PC-3 (cell line): ENCODE data around the gene GLS. TPM values are rescaled to one million over a fixed set of nuclear protein-coding genes. Genes with fewer than 3 reads are reported as not detected.

Experiments
- ATAC-seq: fragments of 200-7000 bp; cut with Tn5 transposase; 2 replicates; pipeline ENCODE4 v1.9.1; 2020; ENCODE audit warnings: mild to moderate bottlenecking, moderate library complexity
- BruUV-seq: library from RNA; stranded (reverse); fragments of 400-500 nt; replicated peaks from 2 replicates; lab custom pipeline; 2021; lab: Mats Ljungman, UMichigan
- CTCF ChIA-PET: fragments of 300-600 bp; sonication (Branson Sonifier 250); formaldehyde crosslinking; loops from one replicate; lab custom pipeline; 2022; ENCODE audit warnings: antibody characterized with exemption; lab: Charles Lee
- POLR2A ChIA-PET: fragments of 300-600 bp; sonication (Branson Sonifier 250); formaldehyde crosslinking; loops from one replicate; lab custom pipeline; 2022; ENCODE audit warnings: antibody characterized with exemption; ENCODE audit not compliant: unreplicated experiment; lab: Charles Lee
- DNase-seq: peaks from one replicate; pipeline ENCODE4 v3.0.0-alpha.2; 2015
- H2AFZ ChIP-seq: fragments of 300-600 bp; sonication (generic); 2 replicates; pipeline ENCODE4 v1.6.0; 2016; ENCODE audit warnings: antibody characterized with exemption, low read length
- H3F3A ChIP-seq: fragments of 300-600 bp; sonication (generic); one replicate; pipeline ENCODE4 v1.6.0; 2017; ENCODE audit warnings: antibody characterized with exemption, low read length, control low read depth, mild to moderate bottlenecking; ENCODE audit not compliant: unreplicated experiment
- H3K27ac ChIP-seq: fragments of 300-600 bp; sonication (generic); 2 replicates; pipeline ENCODE4 v1.5.1; 2016; ENCODE audit warnings: mild to moderate bottlenecking, low read length
- H3K27me3 ChIP-seq: fragments of 300-600 bp; sonication (generic); 2 replicates; pipeline ENCODE4 v1.6.1; 2016; ENCODE audit warnings: low read length, mixed read lengths
- H3K36me3 ChIP-seq: fragments of 300-600 bp; sonication (generic); 2 replicates; pipeline ENCODE4 v1.6.1; 2016; ENCODE audit warnings: low read depth, mixed run types, low read length, mixed read lengths
- H3K4me1 ChIP-seq: fragments of 300-600 bp; sonication (generic); 2 replicates; pipeline ENCODE4 v1.5.1; 2016; ENCODE audit warnings: low read length; ENCODE audit not compliant: insufficient read depth
- H3K4me2 ChIP-seq: fragments of 300-600 bp; sonication (generic); 2 replicates; pipeline ENCODE4 v1.6.0; 2016; ENCODE audit warnings: low read length
- H3K4me3 ChIP-seq: fragments of 300-600 bp; sonication (generic); 2 replicates; pipeline ENCODE4 v1.5.1; 2016; ENCODE audit warnings: mild to moderate bottlenecking, low read length, mixed read lengths
- H3K79me2 ChIP-seq: fragments of 300-600 bp; sonication (generic); 2 replicates; pipeline ENCODE4 v1.6.1; 2017; ENCODE audit warnings: low read length, mixed read lengths
- H3K9ac ChIP-seq: fragments of 300-600 bp; sonication (generic); 2 replicates; pipeline ENCODE4 v1.6.0; 2016; ENCODE audit warnings: mild to moderate bottlenecking, low read length
- H3K9me2 ChIP-seq: fragments of 300-600 bp; sonication (generic); replicated peaks from 2 replicates; pipeline ENCODE4 v1.6.1; 2016; ENCODE audit warnings: mixed run types, low read length, mixed read lengths
- H3K9me3 ChIP-seq: fragments of 300-600 bp; sonication (generic); 2 replicates; pipeline ENCODE4 v1.6.1; 2016; ENCODE audit warnings: low read length, mixed read lengths
- H4K20me1 ChIP-seq: fragments of 300-600 bp; sonication (generic); 2 replicates; pipeline ENCODE4 v1.6.1; 2016; ENCODE audit warnings: low read length, mixed read lengths
- CTCF ChIP-seq: fragments of 300-600 bp; sonication (generic); conservative IDR thresholded peaks from 2 replicates; pipeline ENCODE4 v1.5.1; 2017; ENCODE audit warnings: antibody characterized with exemption, low read depth, mild to moderate bottlenecking, low read length
- EZH2 ChIP-seq: fragments of 300-600 bp; sonication (generic); IDR thresholded peaks from one replicate; pipeline ENCODE4 v1.6.1; 2017; ENCODE audit warnings: antibody characterized with exemption, mild to moderate bottlenecking, low read length; ENCODE audit not compliant: unreplicated experiment
- EZH2phosphoT487 ChIP-seq: fragments of 300-600 bp; sonication (generic); IDR thresholded peaks from 2 replicates; pipeline ENCODE4 v1.6.1; 2018; ENCODE audit warnings: mild to moderate bottlenecking, antibody characterized with exemption, low read length, borderline replicate concordance
- intact Hi-C: fragments of 100-400 bp; cut with micrococcal nuclease; formaldehyde crosslinking; loops from 2 replicates; pipeline ENCODE4 v1.9.0; 2023
- total RNA-seq: library from RNA; depleted of rRNA; stranded (reverse); fragments of >200 nt; gene quantifications from 2 replicates; pipeline ENCODE4 v1.2.3, GENCODE V29; 2014

GLS gene
- total RNA-seq, 1 experiment from 2014 or later = 67.4 TPM

- Histone ChIP-seq H2AFZ (no peak overlapping the region), H3K27me3 (no peaks in the 10 kb centered on the region), H3K27ac (no peak overlapping the region), H3K36me3 (peaks cover 46% of the 10 kb centered on the region), H3K9me3 (no peaks in the 10 kb centered on the region), H3K4me1 (no peaks in the 10 kb centered on the region), H3K9me2 (no peaks in the 10 kb centered on the region), H3K9ac (no peak overlapping the region), H3K4me3 (no peak overlapping the region), H3F3A (no peaks in the 10 kb centered on the region), H3K4me2 (no peak overlapping the region), H3K79me2 (0 out of 2 replicates have a peak, but pooled peaks cover 6% of the 10 kb centered on the region), H4K20me1 (no peaks in the 10 kb centered on the region)
- ATAC-seq (no peak), DNase-seq (no peak)
- intact Hi-C loops = loop anchor here (5.0 kb wide), 1 partner anchor 33 kb away; no protein-coding TSS in a partner anchor
- CTCF ChIA-PET = no interaction called here
- POLR2A ChIA-PET = interaction anchor here (0.7 kb wide), 1 partner anchor 44 kb away, joined by 6 read pairs; no protein-coding TSS in a partner anchor
- BruUV-seq = no TSS peak
- TF ChIP-seq EZH2phosphoT487 (no peak), EZH2 (no peak), CTCF (no peak)
Measured at GRCh38 chr2:190903693-190904450, 23.3 kb downstream of the GLS start.

GRCh38 chr2:190904640-190905261 lies 24.1 kb downstream of the GLS start:
- ATAC-seq = no peak
- Histone ChIP-seq H3K9me3 (no peaks in the 10 kb centered on the region), H3K9ac (no peak overlapping the region), H3K4me2 (no peak overlapping the region), H2AFZ (no peak overlapping the region), H3K36me3 (peaks cover 49% of the 10 kb centered on the region), H3K79me2 (0 out of 2 replicates have a peak, but pooled peaks cover 6% of the 10 kb centered on the region), H3F3A (no peaks in the 10 kb centered on the region), H3K27me3 (no peaks in the 10 kb centered on the region), H4K20me1 (no peaks in the 10 kb centered on the region), H3K4me1 (no peaks in the 10 kb centered on the region), H3K4me3 (no peak overlapping the region), H3K27ac (no peak overlapping the region), H3K9me2 (no peaks in the 10 kb centered on the region)
- BruUV-seq = no TSS peak
- intact Hi-C loops = loop anchor here (5.0 kb wide), 1 partner anchor 33 kb away; no protein-coding TSS in a partner anchor
- ChIA-PET CTCF (no interaction called here), POLR2A (no interaction called here)
- TF ChIP-seq EZH2phosphoT487 (no peak), EZH2 (no peak), CTCF (no peak)
- DNase-seq = no peak
